Activated B cell treated with CpG ODN at 0.5 μM for 24 hours (primary cell): ENCODE results near the gene ZNF599. TPM values are rescaled to one million over a fixed set of nuclear protein-coding genes. Genes with fewer than 3 reads are reported as not detected.

ENCODE experiments used
- ATAC-seq: fragments of 200-7000 bp; cut with Tn5 transposase; one replicate; pipeline ENCODE4 v1.10.0; 2021; ENCODE audit warnings: low read depth, mild to moderate bottlenecking, moderate library complexity
- CTCF ChIA-PET: fragments of 350-600 bp; sonication (Branson Sonifier 250); formaldehyde crosslinking; loops from one replicate; lab custom pipeline; 2021; ENCODE audit warnings: antibody characterized with exemption; lab: Charles Lee
- POLR2A ChIA-PET: fragments of 350-600 bp; sonication (Branson Sonifier 250); formaldehyde crosslinking; loops from one replicate; lab custom pipeline; 2021; ENCODE audit warnings: antibody characterized with exemption; lab: Charles Lee
- DNase-seq: peaks from one replicate; pipeline ENCODE4 v3.0.0; 2022
- H3K27ac Mint-ChIP-seq: one replicate; pipeline ENCODE4 v1.8.0; 2020; ENCODE audit warnings: mixed read lengths
- H3K27me3 Mint-ChIP-seq: one replicate; pipeline ENCODE4 v1.8.0; 2021; ENCODE audit warnings: mixed read lengths
- H3K36me3 Mint-ChIP-seq: one replicate; pipeline ENCODE4 v1.8.0; 2021; ENCODE audit warnings: low read depth, mixed read lengths
- H3K4me1 Mint-ChIP-seq: one replicate; pipeline ENCODE4 v1.8.0; 2021; ENCODE audit warnings: mixed read lengths
- H3K4me3 Mint-ChIP-seq: one replicate; pipeline ENCODE4 v1.8.0; 2020; ENCODE audit warnings: mild to moderate bottlenecking, mixed read lengths
- H3K9me3 Mint-ChIP-seq: one replicate; pipeline ENCODE4 v1.8.0; 2020; ENCODE audit warnings: mixed read lengths
- intact Hi-C: fragments of 100-400 bp; cut with micrococcal nuclease; formaldehyde crosslinking; loops from one replicate; pipeline ENCODE4 v1.15.1; 2024
- total RNA-seq: library from RNA; stranded (reverse); gene quantifications from 2 replicates; pipeline ENCODE4 v1.2.3, GENCODE V29; 2022
- TF ChIP-seq, protein P1 (sequence below): fragments of 200-600 bp; IDR thresholded peaks from one replicate; pipeline ENCODE4 v1.8.0; 2022; ENCODE audit warnings: antibody characterized with exemption, mild to moderate bottlenecking

ZNF599 gene
- total RNA-seq, 1 donor from 2014 or later: 3.6 TPM

DNA sequence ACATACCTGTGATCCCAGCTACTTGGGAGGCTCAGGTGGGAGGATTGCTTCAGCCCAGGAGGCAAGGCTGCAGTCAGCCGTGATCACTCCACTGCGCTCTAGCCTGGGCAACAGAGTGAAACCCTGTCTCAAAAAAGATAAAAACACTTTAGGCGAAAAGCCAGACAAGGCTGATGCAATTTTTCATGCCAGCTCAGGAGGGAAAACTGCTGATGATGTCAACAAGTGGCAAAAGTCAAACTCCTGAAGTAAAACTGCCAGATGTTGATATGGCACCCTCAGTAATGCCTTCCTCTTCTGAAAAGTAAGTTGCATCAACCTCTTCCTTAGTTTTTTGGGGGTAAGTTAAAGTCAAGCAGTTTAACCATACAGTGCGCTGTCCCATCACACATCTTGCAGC, 15.6 kb downstream of the ZNF599 start:
- POLR2A ChIA-PET: no interaction called here
- peaks cover 52% of the 10 kb centered on the region for H3K36me3 Mint-ChIP-seq
- H3K9me3 Mint-ChIP-seq: peaks cover 50% of the 10 kb centered on the region

GRCh38 chr19:34744896-34745690, 27.9 kb downstream of the ZNF599 start:
- ATAC-seq: no peak
- POLR2A ChIA-PET: no interaction called here
- CTCF ChIA-PET: no interaction called here
- Mint-ChIP-seq H3K4me3 (no peak overlapping the region), H3K4me1 (no peaks in the 10 kb centered on the region), H3K9me3 (peaks cover 43% of the 10 kb centered on the region), H3K27ac (no peak overlapping the region), H3K27me3 (no peaks in the 10 kb centered on the region), H3K36me3 (peaks cover 47% of the 10 kb centered on the region)
- TF ChIP-seq, protein P1, sequence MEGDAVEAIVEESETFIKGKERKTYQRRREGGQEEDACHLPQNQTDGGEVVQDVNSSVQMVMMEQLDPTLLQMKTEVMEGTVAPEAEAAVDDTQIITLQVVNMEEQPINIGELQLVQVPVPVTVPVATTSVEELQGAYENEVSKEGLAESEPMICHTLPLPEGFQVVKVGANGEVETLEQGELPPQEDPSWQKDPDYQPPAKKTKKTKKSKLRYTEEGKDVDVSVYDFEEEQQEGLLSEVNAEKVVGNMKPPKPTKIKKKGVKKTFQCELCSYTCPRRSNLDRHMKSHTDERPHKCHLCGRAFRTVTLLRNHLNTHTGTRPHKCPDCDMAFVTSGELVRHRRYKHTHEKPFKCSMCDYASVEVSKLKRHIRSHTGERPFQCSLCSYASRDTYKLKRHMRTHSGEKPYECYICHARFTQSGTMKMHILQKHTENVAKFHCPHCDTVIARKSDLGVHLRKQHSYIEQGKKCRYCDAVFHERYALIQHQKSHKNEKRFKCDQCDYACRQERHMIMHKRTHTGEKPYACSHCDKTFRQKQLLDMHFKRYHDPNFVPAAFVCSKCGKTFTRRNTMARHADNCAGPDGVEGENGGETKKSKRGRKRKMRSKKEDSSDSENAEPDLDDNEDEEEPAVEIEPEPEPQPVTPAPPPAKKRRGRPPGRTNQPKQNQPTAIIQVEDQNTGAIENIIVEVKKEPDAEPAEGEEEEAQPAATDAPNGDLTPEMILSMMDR: no peak
- DNase-seq: no peak
- intact Hi-C loops: no loop called here

More for the DNA sequence above, 15.6 kb downstream of the ZNF599 start:
- H3K4me1 Mint-ChIP-seq: no peaks in the 10 kb centered on the region
- no peak for DNase-seq
- no peak overlapping the region for H3K4me3 Mint-ChIP-seq
- TF ChIP-seq, protein P1: no peak
- intact Hi-C loops: no loop called here
- CTCF ChIA-PET: no interaction called here
- H3K27me3 Mint-ChIP-seq: no peaks in the 10 kb centered on the region
- no peak overlapping the region for H3K27ac Mint-ChIP-seq
- no peak for ATAC-seq

DNA sequence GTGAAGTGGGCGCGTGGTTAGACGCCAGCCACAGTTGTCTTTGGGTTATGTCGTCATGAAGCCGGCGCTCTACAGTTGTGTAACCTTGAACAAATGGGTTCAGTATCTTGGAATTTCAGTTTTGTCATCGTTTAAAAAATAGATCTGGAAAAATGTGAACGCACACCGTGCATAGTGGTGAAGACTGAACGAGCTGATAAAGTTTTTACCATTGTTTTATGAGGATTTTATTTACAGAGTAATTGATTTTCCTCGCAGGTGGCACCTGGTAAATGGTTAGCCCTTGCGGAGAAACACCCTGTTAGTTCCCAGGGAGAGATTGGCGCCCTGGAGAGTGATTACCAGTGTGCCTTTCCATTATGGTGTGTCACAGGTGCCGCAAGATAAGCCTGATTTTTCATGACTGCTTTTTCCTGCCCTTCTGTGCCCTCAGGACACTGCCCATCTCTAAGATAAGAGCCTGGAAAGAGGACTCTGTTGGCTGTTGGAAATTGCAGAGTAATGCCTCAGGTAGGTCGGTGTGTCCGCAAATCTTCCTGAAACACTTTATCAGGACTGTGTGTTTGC, 38.4 kb downstream of the ZNF599 start:
- Mint-ChIP-seq H3K4me1 (peaks cover 25% of the 10 kb centered on the region), H3K4me3 (peak overlapping the region; percentile 97), H3K27ac (peak overlapping the region; percentile 94), H3K27me3 (no peaks in the 10 kb centered on the region), H3K36me3 (peaks cover 37% of the 10 kb centered on the region), H3K9me3 (peaks cover 6% of the 10 kb centered on the region)
- CTCF ChIA-PET: no interaction called here
- POLR2A ChIA-PET: interaction anchor here (1.3 to 1.7 kb wide), 2 partner anchors 57 to 59 kb away, joined by 3 to 5 read pairs; partner anchors contain the start of gene ZNF302
- DNase-seq (no peak), ATAC-seq (no peak)
- intact Hi-C loops: loop anchor here (1.0 to 10.0 kb wide), 3 partner anchors 39 to 190 kb away; partner anchors contain the start of genes SCGB2B2, ZNF30, ZNF302 and ZNF599
- TF ChIP-seq, protein P1: no peak

- DNase-seq (peak; percentile 72), ATAC-seq (peak; percentile 88)
- Mint-ChIP-seq H3K4me3 (peak within 1 kb of the TSS; percentile 97), H3K27me3 (peaks cover 3% of the 10 kb centered on the region), H3K36me3 (peaks cover 30% of the 10 kb centered on the region), H3K27ac (peak within 1 kb of the TSS; percentile 97), H3K4me1 (peaks cover 25% of the 10 kb centered on the region), H3K9me3 (peaks cover 3% of the 10 kb centered on the region)
- intact Hi-C loops: loop anchor here (1.0 to 10.0 kb wide), 3 partner anchors 39 to 191 kb away; partner anchors contain the start of genes SCGB2B2, ZNF30, ZNF302 and ZNF599
- CTCF ChIA-PET: no interaction called here
- TF ChIP-seq, protein P1: no peak
- POLR2A ChIA-PET: interaction anchor here (0.6 to 2.0 kb wide), 6 partner anchors 21 to 1755 kb away, joined by 3 to 16 read pairs (median 4); partner anchors contain the start of genes SCGB2B2, ZNF30, ZNF302 and ZNF566
These were observed 39.1 kb downstream of the ZNF599 start, which contains the start of gene ZNF181 for GRCh38 chr19:34733746-34734536. ZNF181 (plus strand) TSS chr19:34734243; CDS start chr19:34735038, 795 bp downstream.
